MCF 10A (cell line): ENCODE measurements around the gene RIPK3. TPM values are rescaled to one million over a fixed set of nuclear protein-coding genes. Genes with fewer than 3 reads are reported as not detected.

Source experiments
- total RNA-seq: library from RNA; stranded (reverse); gene quantifications from 2 replicates; pipeline ENCODE4 v1.2.3, GENCODE V29; 2022

Gene RIPK3
- total RNA-seq, 1 experiment from 2014 or later, result not detected

Other genes with a start within 250 kb of the RIPK3 start
- gene PCK2, start 245.7 kb downstream of the RIPK3 start, total RNA-seq, result 64.7 and 112 TPM in 2 replicates
- gene DCAF11, start 225.2 kb downstream of the RIPK3 start, total RNA-seq, result 38.6 and 48.8 TPM in 2 replicates
- gene NRL, start 225.0 kb downstream of the RIPK3 start, total RNA-seq, result 1.3 and 2.1 TPM in 2 replicates
- 0.47 TPM in 1 of 2 replicates, not detected in the other for gene FITM1, start 209.3 kb downstream of the RIPK3 start, total RNA-seq
- 126 and 135 TPM in 2 replicates for gene PSME1, start 203.8 kb downstream of the RIPK3 start, total RNA-seq
- gene EMC9, start 198.4 kb downstream of the RIPK3 start, total RNA-seq, result 49.2 and 49.9 TPM in 2 replicates
- 134 and 135 TPM in 2 replicates for gene PSME2, start 193.4 kb downstream of the RIPK3 start, total RNA-seq
- 62.2 and 67.4 TPM in 2 replicates for gene RNF31, start 192.5 kb downstream of the RIPK3 start, total RNA-seq
- gene IRF9, start 178.7 kb downstream of the RIPK3 start, total RNA-seq, result 13.6 and 23.8 TPM in 2 replicates
- 6.1 and 12.1 TPM in 2 replicates for gene REC8, start 167.9 kb downstream of the RIPK3 start, total RNA-seq
- gene IPO4, start 151.2 kb downstream of the RIPK3 start, total RNA-seq, result 57.2 and 100 TPM in 2 replicates
- gene TM9SF1, start 144.6 kb downstream of the RIPK3 start, total RNA-seq, result 67.8 and 103 TPM in 2 replicates
- 0.68 and 1.2 TPM in 2 replicates for gene TSSK4, start 134.3 kb downstream of the RIPK3 start, total RNA-seq
- gene CHMP4A, start 126.5 kb downstream of the RIPK3 start, total RNA-seq, result 88.6 and 99.0 TPM in 2 replicates
- gene MDP1, start 123.9 kb downstream of the RIPK3 start, total RNA-seq, result 11.0 and 20.2 TPM in 2 replicates
- 233 and 243 TPM in 2 replicates for gene NEDD8, start 107.6 kb downstream of the RIPK3 start, total RNA-seq
- 77.3 and 79.9 TPM in 2 replicates for gene GMPR2, start 107.1 kb downstream of the RIPK3 start, total RNA-seq
- gene TINF2, start 97.4 kb downstream of the RIPK3 start, total RNA-seq, result 47.3 and 47.6 TPM in 2 replicates
- 16.9 and 26.2 TPM in 2 replicates for gene TGM1, start 76.8 kb downstream of the RIPK3 start, total RNA-seq
- gene RABGGTA, start 68.4 kb downstream of the RIPK3 start, total RNA-seq, result 51.7 and 75.0 TPM in 2 replicates
- 29.2 and 29.7 TPM in 2 replicates for gene DHRS1, start 40.2 kb downstream of the RIPK3 start, total RNA-seq
- gene NOP9, start 40.1 kb downstream of the RIPK3 start, total RNA-seq, result 29.8 and 31.9 TPM in 2 replicates
- 0.52 and 1.3 TPM in 2 replicates for gene CIDEB, start 32.0 kb downstream of the RIPK3 start, total RNA-seq
- gene LTB4R2, start 29.9 kb downstream of the RIPK3 start, total RNA-seq, result 21.7 and 23.8 TPM in 2 replicates
- gene LTB4R, start 28.5 kb downstream of the RIPK3 start, total RNA-seq, result 15.8 and 19.9 TPM in 2 replicates
- gene ADCY4, start 4.9 kb downstream of the RIPK3 start, total RNA-seq, result not detected in 2 replicates
- 0.23 and 1.7 TPM in 2 replicates for gene NFATC4, start 28.2 kb upstream of the RIPK3 start, total RNA-seq
- not detected in 2 replicates for gene NYNRIN, start 59.0 kb upstream of the RIPK3 start, total RNA-seq
- 2.4 TPM in 2 replicates for gene CBLN3, start 89.7 kb upstream of the RIPK3 start, total RNA-seq
- 63.0 TPM in 2 replicates for gene KHNYN, start 90.0 kb upstream of the RIPK3 start, total RNA-seq
- gene SDR39U1, start 102.8 kb upstream of the RIPK3 start, total RNA-seq, result 53.2 and 58.7 TPM in 2 replicates
- not detected in 2 replicates for gene CMA1, start 168.3 kb upstream of the RIPK3 start, total RNA-seq
- gene CTSG, start 236.3 kb upstream of the RIPK3 start, total RNA-seq, result not detected in 2 replicates